ENCODE measurements around the gene SIM1. TPM values are rescaled to one million over a fixed set of nuclear protein-coding genes. Genes with fewer than 3 reads are reported as not detected.

Gene SIM1
- total RNA-seq, 1 donor from 2014 or later, result not detected

- intact Hi-C loops (cut with DNase I), result loop anchor here (5.0 kb wide), 1 partner anchor 533 kb away; the partner anchor contains the start of gene ASCC3
- H3K27ac ChIP-seq, result no peak overlapping the region
- no peaks in the 10 kb centered on the region for H3K36me3 ChIP-seq
- H3K27me3 ChIP-seq, result no peaks in the 10 kb centered on the region
- no peaks in the 10 kb centered on the region for H3K9me3 ChIP-seq
- no peak for DNase-seq (ENCODE audit: low spot score in 2 of 2)
- H3K4me3 ChIP-seq, result no peak overlapping the region
- no peak for TF ChIP-seq CTCF (IDR thresholded peaks at IDR 0.05)
- H3K4me1 ChIP-seq, result peaks cover 0 to 14% of the 10 kb centered on the region in 2 donors
These were observed 115.4 kb downstream of the SIM1 start for GRCh38 chr6:100349366-100349765.

- Histone ChIP-seq H3K4me1 (peaks cover 0 to 16% of the 10 kb centered on the region in 2 donors), H3K36me3 (no peaks in the 10 kb centered on the region), H3K4me3 (no peak overlapping the region), H3K27me3 (no peaks in the 10 kb centered on the region), H3K9me3 (no peaks in the 10 kb centered on the region), H3K27ac (no peak overlapping the region)
- TF ChIP-seq CTCF (IDR thresholded peaks at IDR 0.05), result no peak
- intact Hi-C loops (cut with DNase I), result loop anchor here (5.0 kb wide), 1 partner anchor 534 kb away; the partner anchor contains the start of gene ASCC3
- no peak for DNase-seq (ENCODE audit: low spot score in 2 of 2)
These were observed 116.7 kb downstream of the SIM1 start for GRCh38 chr6:100347901-100348550.

GRCh38 chr6:100346828-100347227, 117.9 kb downstream of the SIM1 start:
- Histone ChIP-seq H3K27me3 (no peaks in the 10 kb centered on the region), H3K4me1 (peaks cover 0 to 16% of the 10 kb centered on the region in 2 donors), H3K9me3 (no peaks in the 10 kb centered on the region), H3K4me3 (peak overlapping the region in 1 of 2 donors; percentile 27), H3K36me3 (no peaks in the 10 kb centered on the region), H3K27ac (peak overlapping the region; percentile 55 to 63)
- TF ChIP-seq CTCF (IDR thresholded peaks at IDR 0.05), result no peak
- no peak for DNase-seq (ENCODE audit: low spot score in 2 of 2)
- intact Hi-C loops (cut with DNase I), result loop anchor here (5.0 kb wide), 1 partner anchor 535 kb away; the partner anchor contains the start of gene ASCC3

GRCh38 chr6:100346203-100346602, 118.5 kb downstream of the SIM1 start:
- intact Hi-C loops (cut with DNase I), result loop anchor here (5.0 kb wide), 1 partner anchor 536 kb away; the partner anchor contains the start of gene ASCC3
- no peak for TF ChIP-seq CTCF (IDR thresholded peaks at IDR 0.05)
- Histone ChIP-seq H3K27me3 (no peaks in the 10 kb centered on the region), H3K36me3 (no peaks in the 10 kb centered on the region), H3K27ac (peak overlapping the region; percentile 55 to 63), H3K4me3 (peak overlapping the region in 1 of 2 donors; percentile 27), H3K9me3 (no peaks in the 10 kb centered on the region), H3K4me1 (peaks cover 0 to 16% of the 10 kb centered on the region in 2 donors)
- DNase-seq (ENCODE audit: low spot score in 2 of 2), result no peak

- intact Hi-C loops (cut with DNase I), result loop anchor here (5.0 kb wide), 1 partner anchor 538 kb away; the partner anchor contains the start of gene ASCC3
- Histone ChIP-seq H3K27ac (peak overlapping the region in 1 of 2 donors; percentile 16), H3K4me3 (no peak overlapping the region), H3K9me3 (no peaks in the 10 kb centered on the region), H3K4me1 (peaks cover 0 to 16% of the 10 kb centered on the region in 2 donors), H3K36me3 (no peaks in the 10 kb centered on the region), H3K27me3 (no peaks in the 10 kb centered on the region)
- no peak for TF ChIP-seq CTCF (IDR thresholded peaks at IDR 0.05)
- no peak for DNase-seq (ENCODE audit: low spot score in 2 of 2)
These were observed 120.0 kb downstream of the SIM1 start for GRCh38 chr6:100344761-100345160.
